ENCODE measurements around the gene ABCA6. TPM values are rescaled to one million over a fixed set of nuclear protein-coding genes. Genes with fewer than 3 reads are reported as not detected.

Gene ABCA6
- total RNA-seq, 1 donor from 2014 or later = 14.6 TPM

DNA sequence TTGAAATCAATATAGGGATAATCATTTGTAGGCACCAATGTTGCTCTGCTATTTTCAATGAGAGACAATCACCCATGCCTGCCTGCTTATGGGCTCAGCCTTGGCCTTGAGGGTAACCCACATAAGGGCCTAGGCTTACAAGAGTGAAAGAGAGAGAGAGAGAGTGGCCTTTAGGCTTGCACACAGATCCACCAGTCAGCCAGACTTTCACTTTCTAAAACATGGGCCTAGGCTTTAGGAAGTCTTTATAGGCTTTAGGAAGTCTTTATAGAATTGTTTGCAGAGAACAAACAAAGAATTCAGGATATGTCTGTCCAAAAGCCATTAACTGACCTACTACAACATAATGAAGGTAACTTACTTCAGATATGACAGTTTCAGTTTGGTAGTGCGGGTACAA is 84.4 kb downstream of the ABCA6 start:
- intact Hi-C loops (cut with DNase I) = loop anchor here (10.0 kb wide), 1 partner anchor 262 kb away; no protein-coding TSS in a partner anchor
- DNase-seq (ENCODE audit: low spot score) = no peak

DNA sequence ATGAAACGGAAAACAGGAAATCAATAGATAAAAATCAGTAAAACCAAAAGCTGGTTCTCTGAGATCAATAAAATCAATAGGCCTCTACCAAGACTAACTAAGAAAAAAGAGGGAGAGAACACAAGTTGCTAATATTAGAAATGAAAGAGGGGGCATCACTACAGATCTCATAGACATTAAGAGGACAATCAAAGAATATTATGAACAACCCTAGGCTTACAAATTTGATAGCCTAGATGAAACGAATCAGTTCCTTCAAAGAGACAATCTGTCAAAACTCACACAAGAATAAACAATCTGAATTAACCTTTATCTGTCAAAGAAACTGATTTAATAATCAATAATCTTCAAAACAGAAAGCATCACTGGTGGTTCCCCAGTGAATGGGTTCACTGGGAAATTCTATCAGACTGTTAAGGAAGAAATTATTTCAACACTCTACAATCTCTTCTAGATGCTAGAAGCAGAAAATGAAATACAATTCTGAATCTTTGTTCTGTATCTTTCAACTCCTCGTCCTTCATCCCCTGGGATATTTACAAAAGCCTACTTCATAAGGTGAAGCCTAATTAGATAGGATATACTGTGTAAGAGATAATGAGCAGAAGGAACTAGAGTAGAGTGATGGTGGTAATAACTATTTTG is 85.4 kb downstream of the ABCA6 start:
- intact Hi-C loops (cut with DNase I) = loop anchor here (10.0 kb wide), 1 partner anchor 262 kb away; no protein-coding TSS in a partner anchor

DNA sequence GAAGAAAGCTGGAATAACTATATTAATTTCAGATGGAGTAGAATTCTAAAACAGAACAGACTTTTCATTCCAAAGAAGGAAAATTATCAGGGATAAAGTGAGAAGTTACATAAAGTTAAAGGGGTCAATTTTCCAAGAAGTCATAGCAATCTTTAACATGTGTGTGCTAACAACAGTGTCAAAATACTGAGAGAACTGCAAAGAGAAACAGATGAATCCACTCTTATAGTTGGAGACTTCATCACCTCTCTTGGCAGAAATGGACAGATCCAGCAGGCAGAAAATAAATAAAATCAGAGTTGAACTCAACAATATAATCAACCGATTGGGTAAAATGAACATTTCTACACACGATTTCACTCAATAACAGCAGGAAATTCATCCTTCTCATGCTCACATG is 86.4 kb downstream of the ABCA6 start:
- intact Hi-C loops (cut with DNase I) = loop anchor here (10.0 kb wide), 1 partner anchor 261 kb away; no protein-coding TSS in a partner anchor
- DNase-seq (ENCODE audit: low spot score) = no peak

More for the DNA sequence above, 85.4 kb downstream of the ABCA6 start:
- no peak for DNase-seq (ENCODE audit: low spot score)

DNA sequence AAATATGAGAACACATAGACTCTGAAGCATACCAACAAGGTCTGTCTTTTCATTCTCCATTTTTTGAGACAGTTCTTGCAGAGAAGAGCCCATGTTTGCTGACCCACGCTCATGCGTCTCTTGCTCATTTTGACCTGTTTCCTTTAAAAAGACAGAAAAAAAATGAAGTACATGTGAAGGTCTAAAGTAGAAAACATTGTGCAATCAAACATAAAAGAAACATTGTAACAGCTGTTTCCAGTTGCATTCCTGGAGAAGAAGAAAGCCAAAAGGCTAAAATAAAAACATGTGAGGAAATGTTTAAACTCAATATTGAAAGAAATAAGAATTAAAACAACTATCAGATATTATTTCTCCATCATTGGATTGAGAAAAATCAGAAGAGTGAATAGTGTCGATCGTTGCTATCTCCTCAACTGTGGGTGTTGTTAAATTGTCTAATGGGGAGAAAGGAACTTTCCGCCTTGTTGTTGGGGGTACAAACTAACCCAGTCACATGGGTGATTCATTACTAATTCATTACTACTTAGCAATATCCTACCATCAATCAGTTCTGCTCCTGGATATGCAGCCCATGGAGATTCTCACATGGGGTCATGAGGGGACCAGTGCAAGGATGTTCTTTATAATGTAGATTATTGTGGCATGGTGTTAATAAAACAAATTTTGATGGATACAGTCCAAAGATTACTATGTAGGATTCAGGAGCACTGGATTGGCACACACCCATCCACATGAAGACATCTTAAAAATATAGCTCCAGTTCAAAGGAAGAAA is 90.5 kb downstream of the ABCA6 start:
- DNase-seq (ENCODE audit: low spot score) = no peak
- intact Hi-C loops (cut with DNase I) = loop anchor here (10.0 kb wide), 1 partner anchor 256 kb away; no protein-coding TSS in a partner anchor

DNA sequence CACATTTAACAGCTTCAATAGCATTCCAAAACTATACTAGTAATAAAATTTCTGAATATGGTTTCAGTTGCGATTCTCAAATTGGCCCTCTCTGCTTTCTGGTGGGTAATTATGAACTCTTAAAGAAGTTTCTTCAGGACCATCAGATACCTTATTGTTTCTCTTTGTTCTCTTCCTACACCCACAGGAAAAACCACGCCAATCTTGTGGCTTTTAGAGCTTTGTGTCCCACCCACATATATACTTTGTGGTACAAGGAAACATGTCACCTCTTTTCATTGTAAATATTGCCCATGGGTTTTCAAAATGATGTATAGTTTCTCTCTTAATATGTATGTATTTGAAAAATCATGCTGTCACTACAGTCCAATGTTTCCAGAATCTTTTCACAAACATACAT is 93.1 kb downstream of the ABCA6 start:
- intact Hi-C loops (cut with DNase I) = no loop called here
- DNase-seq (ENCODE audit: low spot score) = no peak

DNA sequence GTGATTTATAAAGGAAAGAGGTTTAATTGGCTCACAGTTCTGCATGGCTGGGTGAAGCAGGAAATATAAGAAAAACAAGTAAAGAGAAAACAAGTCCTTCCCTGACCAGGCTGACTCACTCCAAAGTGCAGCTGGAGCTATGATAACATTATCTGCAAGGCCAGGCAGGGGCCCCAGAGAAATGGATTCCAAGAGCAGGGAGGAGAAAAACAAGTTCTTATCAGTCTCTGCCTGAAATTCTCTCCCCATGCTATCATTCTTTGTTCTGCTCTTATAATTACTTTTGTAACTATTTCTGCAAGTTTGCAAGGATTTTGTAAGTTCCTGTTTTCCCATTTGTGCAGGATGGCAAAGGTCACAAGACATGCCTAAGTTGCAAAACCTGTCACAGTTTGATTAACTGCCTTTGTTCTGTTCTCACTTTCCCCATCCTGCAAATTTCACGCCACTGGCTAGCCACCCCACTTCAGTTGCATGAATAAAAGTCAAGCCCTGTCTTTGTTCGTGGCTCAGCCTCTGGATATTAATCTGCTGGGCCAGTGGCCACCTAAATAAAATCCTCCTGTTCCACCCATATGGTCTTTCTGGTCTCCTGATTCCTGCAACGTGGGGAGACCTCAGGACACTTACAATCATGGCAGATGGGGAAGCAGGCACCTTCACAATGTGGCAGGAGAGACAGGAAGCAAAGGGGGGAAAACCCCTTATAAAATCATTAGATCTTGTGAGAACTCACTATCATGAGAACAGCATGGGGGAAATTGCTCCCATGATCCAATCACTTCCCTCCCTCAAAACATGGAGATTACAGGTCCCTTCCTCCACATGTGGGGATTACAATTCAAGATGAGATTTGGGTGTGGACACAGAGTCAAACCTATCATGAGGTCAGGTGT is 94.1 kb downstream of the ABCA6 start:
- DNase-seq (ENCODE audit: low spot score) = no peak
- intact Hi-C loops (cut with DNase I) = no loop called here

DNA sequence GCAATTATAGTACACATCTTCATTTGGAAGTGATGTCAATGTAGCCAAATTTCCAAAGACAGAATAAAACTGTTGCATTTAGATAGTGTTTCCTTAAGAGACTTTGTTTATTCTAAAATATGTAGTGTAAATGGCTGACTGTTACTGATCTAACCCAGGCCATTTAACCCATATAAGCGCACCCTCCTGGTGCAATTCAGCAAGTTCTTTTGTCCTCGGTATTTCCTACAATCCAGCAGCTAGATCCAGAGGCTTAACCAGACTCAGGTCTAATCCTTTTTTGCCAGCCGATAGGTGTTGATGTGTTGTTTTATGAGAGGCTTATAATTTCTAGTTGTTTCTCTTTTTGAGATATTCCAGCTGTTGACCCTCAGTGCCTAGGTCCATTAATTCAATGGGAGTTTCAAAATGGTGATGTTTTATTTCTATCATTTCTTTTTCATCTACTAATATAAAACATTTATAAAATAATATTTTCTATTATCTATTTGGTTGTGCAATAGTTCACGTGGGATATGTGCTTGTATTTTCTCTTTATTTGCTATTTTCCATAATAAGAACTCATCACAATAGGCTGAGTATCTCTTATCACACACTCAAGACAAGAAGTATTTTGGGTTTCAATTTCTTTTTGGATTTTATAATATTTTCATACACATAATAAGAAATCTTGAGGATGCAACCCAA is 95.4 kb downstream of the ABCA6 start:
- intact Hi-C loops (cut with DNase I) = no loop called here
- no peak for DNase-seq (ENCODE audit: low spot score)

DNA sequence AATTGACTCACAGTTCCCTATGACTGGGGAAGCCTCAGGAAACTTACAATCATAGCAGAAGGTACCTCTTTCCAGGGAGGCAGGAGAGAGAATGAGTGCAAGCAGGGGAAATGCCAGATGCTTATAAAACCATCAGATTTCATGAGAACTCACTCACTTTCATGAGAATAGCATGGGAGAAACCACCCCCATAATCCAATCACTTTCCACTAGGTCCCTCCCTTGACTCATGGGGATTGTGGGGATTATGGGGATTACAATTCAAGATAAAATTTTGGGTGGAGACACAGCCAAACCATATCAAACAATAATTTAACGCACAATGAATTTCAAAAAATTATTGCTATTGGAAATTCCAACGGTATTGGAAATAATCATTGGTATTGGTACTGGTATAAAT is 96.0 kb downstream of the ABCA6 start:
- intact Hi-C loops (cut with DNase I) = no loop called here
- DNase-seq (ENCODE audit: low spot score) = no peak

DNA sequence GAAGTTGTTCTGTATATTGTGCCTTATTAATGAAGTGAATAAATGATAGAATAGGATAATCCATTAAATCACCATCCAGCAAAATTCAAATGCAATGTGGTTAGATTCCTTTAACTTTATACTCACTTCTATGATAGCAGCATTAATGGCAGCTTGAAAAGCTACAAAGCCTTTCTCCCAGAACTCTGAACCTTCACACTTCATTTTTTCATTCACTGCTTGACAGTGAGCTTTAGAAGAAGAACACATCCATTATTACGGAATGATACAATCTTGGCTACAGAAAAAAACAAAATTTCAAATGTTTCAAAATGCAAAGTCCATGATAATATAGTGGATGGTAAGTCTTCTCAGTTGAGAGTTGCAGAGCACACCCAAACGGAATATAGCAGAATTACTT is 97.3 kb downstream of the ABCA6 start:
- intact Hi-C loops (cut with DNase I) = no loop called here
- DNase-seq (ENCODE audit: low spot score) = no peak

DNA sequence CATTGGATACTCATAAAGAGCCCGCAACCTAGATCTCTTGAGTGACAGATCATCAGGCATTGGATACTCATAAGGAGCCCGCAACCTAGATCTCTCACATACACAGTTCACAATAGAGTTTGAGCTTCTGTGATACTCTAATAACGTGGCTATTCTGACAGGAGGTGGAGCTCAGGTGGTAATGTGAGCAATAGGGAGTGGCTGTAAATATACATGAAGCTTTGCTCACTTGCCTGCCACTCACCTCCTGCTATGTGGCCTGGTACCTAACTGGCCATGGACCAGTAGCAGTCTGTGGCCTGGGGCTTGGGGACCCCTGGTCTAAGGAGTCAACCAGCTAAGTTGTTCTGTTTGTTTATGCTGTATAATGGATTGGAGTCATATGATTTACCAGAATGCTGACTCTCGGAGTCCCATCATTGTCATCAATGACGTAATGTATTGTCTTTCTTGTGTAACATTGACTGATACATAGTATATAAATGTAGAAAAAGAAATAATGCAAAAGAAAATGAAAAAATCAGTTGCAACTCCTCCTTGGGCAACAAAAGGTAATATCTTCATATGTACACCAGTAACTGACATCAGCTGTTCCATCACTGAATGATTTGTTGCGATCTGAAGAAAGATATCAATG is 98.5 kb downstream of the ABCA6 start:
- intact Hi-C loops (cut with DNase I) = no loop called here
- DNase-seq (ENCODE audit: low spot score) = no peak

DNA sequence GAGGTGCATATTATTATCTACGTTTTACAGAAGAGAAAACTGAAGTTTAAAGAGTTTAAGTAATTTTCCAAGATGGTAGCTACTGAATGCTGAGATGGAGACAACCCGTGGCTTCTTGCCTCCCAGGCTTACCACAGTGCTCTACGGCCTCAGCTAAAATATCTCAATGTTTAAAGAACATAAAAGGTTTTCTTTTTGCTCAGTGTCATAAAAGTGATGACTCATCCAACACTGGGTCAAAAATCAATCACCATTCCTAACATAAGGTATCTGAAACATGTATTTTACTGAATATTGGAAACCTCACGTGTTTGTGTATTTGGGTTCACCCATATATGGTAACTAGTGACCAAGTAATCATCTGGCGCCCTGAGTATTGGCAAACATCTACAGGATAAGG is 99.4 kb downstream of the ABCA6 start:
- no peak for DNase-seq (ENCODE audit: low spot score)
- intact Hi-C loops (cut with DNase I) = no loop called here

DNA sequence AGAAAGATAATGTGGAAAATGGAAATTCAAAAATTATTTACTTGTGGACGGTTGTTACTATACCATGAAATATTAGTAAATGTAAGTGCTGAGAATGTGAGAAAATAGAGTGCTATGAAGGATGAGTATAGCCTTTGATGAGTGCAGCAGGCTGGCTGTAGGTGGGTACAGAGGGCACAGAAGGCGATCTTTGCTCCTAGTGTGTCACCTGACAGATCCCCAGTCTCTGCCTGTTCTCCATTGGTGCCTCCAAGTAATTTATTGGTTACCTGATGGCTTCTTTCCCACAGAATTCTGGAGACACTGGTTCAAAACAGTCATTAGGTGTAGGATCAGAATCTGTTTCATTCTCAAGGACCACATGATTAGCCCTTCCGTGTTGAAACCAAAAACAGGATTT is 109.9 kb downstream of the ABCA6 start:
- no peak for DNase-seq (ENCODE audit: low spot score)
- intact Hi-C loops (cut with DNase I) = no loop called here

DNA sequence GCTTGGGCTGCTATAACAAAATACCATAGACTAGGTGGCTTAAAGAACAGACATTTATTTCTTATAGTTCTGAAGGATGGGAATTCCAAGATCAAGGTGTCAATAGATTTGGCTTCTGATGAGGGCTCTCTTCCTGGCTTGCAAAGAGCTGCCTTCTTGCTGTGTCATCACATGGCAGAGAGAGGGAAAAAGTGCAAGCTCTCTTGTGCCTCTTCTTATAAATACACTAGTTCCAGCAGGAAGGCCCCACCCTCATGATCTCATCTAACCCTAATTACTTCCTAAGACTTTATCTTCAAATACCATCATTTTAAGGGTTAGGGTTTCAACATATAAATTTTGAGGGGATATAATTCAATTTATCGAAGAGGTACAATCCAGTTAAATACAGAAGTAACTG is 111.5 kb downstream of the ABCA6 start:
- DNase-seq (ENCODE audit: low spot score) = no peak
- intact Hi-C loops (cut with DNase I) = no loop called here

Small RNAs within 50 kb of the gene (microRNA-seq; reads per million reads assigned to microRNA genes)
- gene MIR4524A (not detected), gene MIR4524B (not detected)

Other genes with a start within 250 kb of the ABCA6 start
- gene ABCA8, start 186.5 kb downstream of the ABCA6 start, total RNA-seq = 25.4 TPM
- 6.0 TPM for gene ABCA9, start 81.0 kb downstream of the ABCA6 start, total RNA-seq
- gene ABCA10, start 86.9 kb upstream of the ABCA6 start, total RNA-seq = 5.6 TPM
- gene ABCA5, start 185.2 kb upstream of the ABCA6 start, total RNA-seq = 14.8 TPM

Data from cardiac septum (tissue), 1 donor.